ENCODE data around the gene KCNJ8.

Gene KCNJ8

GRCh38 chr12:21764950-21765349 lies 9.6 kb downstream of the KCNJ8 start:
- H3K9ac ChIP-seq: no peak overlapping the region
- H3K27me3 ChIP-seq: no peaks in the 10 kb centered on the region
- H3K4me2 ChIP-seq: no peak overlapping the region
- no peaks in the 10 kb centered on the region for H3K4me1 ChIP-seq
- no peaks in the 10 kb centered on the region for H4K20me1 ChIP-seq
- H3K9me3 ChIP-seq: no peaks in the 10 kb centered on the region
- TF ChIP-seq Cebpa-rat (IDR thresholded peaks at IDR 0.05): no peak
- H3K27ac ChIP-seq: no peak overlapping the region
- H3K4me3 ChIP-seq: no peak overlapping the region
- H3K36me3 ChIP-seq: no peaks in the 10 kb centered on the region

- H3K9ac ChIP-seq: no peak overlapping the region
These were observed 10.4 kb downstream of the KCNJ8 start for GRCh38 chr12:21764065-21764464.

GRCh38 chr12:21763531-21763930 lies 11.0 kb downstream of the KCNJ8 start:
- Histone ChIP-seq H3K36me3 (no peaks in the 10 kb centered on the region), H3K9me3 (no peaks in the 10 kb centered on the region), H3K9ac (no peak overlapping the region), H4K20me1 (no peaks in the 10 kb centered on the region), H3K4me1 (no peaks in the 10 kb centered on the region), H3K27me3 (no peaks in the 10 kb centered on the region), H3K4me3 (no peak overlapping the region), H3K4me2 (no peak overlapping the region), H3K27ac (no peak overlapping the region)
- no peak for TF ChIP-seq Cebpa-rat (IDR thresholded peaks at IDR 0.05)

More at GRCh38 chr12:21764065-21764464, 10.4 kb downstream of the KCNJ8 start:
- no peaks in the 10 kb centered on the region for H3K36me3 ChIP-seq
- H4K20me1 ChIP-seq: no peaks in the 10 kb centered on the region
- H3K4me3 ChIP-seq: no peak overlapping the region
- no peaks in the 10 kb centered on the region for H3K9me3 ChIP-seq
- H3K4me1 ChIP-seq: no peaks in the 10 kb centered on the region
- no peak overlapping the region for H3K4me2 ChIP-seq
- H3K27ac ChIP-seq: no peak overlapping the region
- H3K27me3 ChIP-seq: no peaks in the 10 kb centered on the region
- TF ChIP-seq Cebpa-rat (IDR thresholded peaks at IDR 0.05): no peak

GRCh38 chr12:21759737-21760136 lies 14.8 kb downstream of the KCNJ8 start:
- Histone ChIP-seq H3K4me2 (no peak overlapping the region), H3K4me1 (no peaks in the 10 kb centered on the region), H3K4me3 (no peak overlapping the region), H4K20me1 (no peaks in the 10 kb centered on the region), H3K9ac (no peak overlapping the region), H3K9me3 (no peaks in the 10 kb centered on the region), H3K36me3 (no peaks in the 10 kb centered on the region), H3K27me3 (no peaks in the 10 kb centered on the region), H3K27ac (no peak overlapping the region)
- no peak for TF ChIP-seq Cebpa-rat (IDR thresholded peaks at IDR 0.05)

GRCh38 chr12:21757735-21758134 lies 16.8 kb downstream of the KCNJ8 start:
- H3K4me2 ChIP-seq: no peak overlapping the region
- H3K4me3 ChIP-seq: no peak overlapping the region
- no peaks in the 10 kb centered on the region for H3K9me3 ChIP-seq
- H3K9ac ChIP-seq: no peak overlapping the region
- H3K27ac ChIP-seq: no peak overlapping the region
- no peaks in the 10 kb centered on the region for H3K27me3 ChIP-seq
- H3K4me1 ChIP-seq: no peaks in the 10 kb centered on the region
- no peak for TF ChIP-seq Cebpa-rat (IDR thresholded peaks at IDR 0.05)
- no peaks in the 10 kb centered on the region for H4K20me1 ChIP-seq
- H3K36me3 ChIP-seq: no peaks in the 10 kb centered on the region

- no peaks in the 10 kb centered on the region for H3K36me3 ChIP-seq
- no peaks in the 10 kb centered on the region for H3K4me1 ChIP-seq
- H3K9ac ChIP-seq: no peak overlapping the region
- no peak overlapping the region for H3K27ac ChIP-seq
- no peaks in the 10 kb centered on the region for H3K27me3 ChIP-seq
- no peaks in the 10 kb centered on the region for H3K9me3 ChIP-seq
- TF ChIP-seq Cebpa-rat (IDR thresholded peaks at IDR 0.05): no peak
- no peak overlapping the region for H3K4me3 ChIP-seq
- H3K4me2 ChIP-seq: no peak overlapping the region
- no peaks in the 10 kb centered on the region for H4K20me1 ChIP-seq
These were observed 17.8 kb downstream of the KCNJ8 start for GRCh38 chr12:21756699-21757098.

GRCh38 chr12:21751517-21751916 lies 23.0 kb downstream of the KCNJ8 start:
- Histone ChIP-seq H3K9me3 (no peaks in the 10 kb centered on the region), H3K9ac (no peak overlapping the region), H3K4me1 (no peaks in the 10 kb centered on the region), H3K4me2 (no peak overlapping the region), H3K4me3 (no peak overlapping the region), H3K27me3 (no peaks in the 10 kb centered on the region), H4K20me1 (no peaks in the 10 kb centered on the region), H3K27ac (no peak overlapping the region), H3K36me3 (no peaks in the 10 kb centered on the region)
- no peak for TF ChIP-seq Cebpa-rat (IDR thresholded peaks at IDR 0.05)

- no peak for TF ChIP-seq Cebpa-rat (IDR thresholded peaks at IDR 0.05)
- H3K9me3 ChIP-seq: no peaks in the 10 kb centered on the region
- H3K4me3 ChIP-seq: no peak overlapping the region
- no peak overlapping the region for H3K4me2 ChIP-seq
- H3K36me3 ChIP-seq: no peaks in the 10 kb centered on the region
- no peaks in the 10 kb centered on the region for H4K20me1 ChIP-seq
- H3K4me1 ChIP-seq: no peaks in the 10 kb centered on the region
- H3K27me3 ChIP-seq: no peaks in the 10 kb centered on the region
- no peak overlapping the region for H3K27ac ChIP-seq
- H3K9ac ChIP-seq: no peak overlapping the region
These were observed 29.2 kb downstream of the KCNJ8 start for GRCh38 chr12:21745258-21745657.

- H3K27ac ChIP-seq: no peak overlapping the region
These were observed 43.4 kb downstream of the KCNJ8 start for GRCh38 chr12:21731144-21731543.

GRCh38 chr12:21725731-21726130 lies 48.8 kb downstream of the KCNJ8 start:
- Histone ChIP-seq H3K4me1 (no peaks in the 10 kb centered on the region), H4K20me1 (no peaks in the 10 kb centered on the region), H3K9me3 (no peaks in the 10 kb centered on the region), H3K27ac (no peak overlapping the region), H3K9ac (no peak overlapping the region), H3K36me3 (no peaks in the 10 kb centered on the region), H3K4me2 (no peak overlapping the region), H3K4me3 (no peak overlapping the region), H3K27me3 (no peaks in the 10 kb centered on the region)
- no peak for TF ChIP-seq Cebpa-rat (IDR thresholded peaks at IDR 0.05)

More at GRCh38 chr12:21731144-21731543, 43.4 kb downstream of the KCNJ8 start:
- no peak for TF ChIP-seq Cebpa-rat (IDR thresholded peaks at IDR 0.05)
- H3K9me3 ChIP-seq: no peaks in the 10 kb centered on the region; the same call in 1 of the 2 replicates
- H3K4me2 ChIP-seq: no peak overlapping the region
- H3K36me3 ChIP-seq: no peaks in the 10 kb centered on the region
- no peak overlapping the region for H3K4me3 ChIP-seq
- no peak overlapping the region for H3K9ac ChIP-seq
- no peaks in the 10 kb centered on the region for H3K27me3 ChIP-seq
- H4K20me1 ChIP-seq: no peaks in the 10 kb centered on the region
- H3K4me1 ChIP-seq: no peaks in the 10 kb centered on the region

- Histone ChIP-seq H3K4me2 (no peak overlapping the region), H3K27me3 (no peaks in the 10 kb centered on the region), H3K9ac (no peak overlapping the region), H4K20me1 (no peaks in the 10 kb centered on the region), H3K27ac (no peak overlapping the region), H3K9me3 (no peaks in the 10 kb centered on the region), H3K4me1 (no peaks in the 10 kb centered on the region), H3K4me3 (no peak overlapping the region), H3K36me3 (no peaks in the 10 kb centered on the region)
- no peak for TF ChIP-seq Cebpa-rat (IDR thresholded peaks at IDR 0.05)
These were observed 55.4 kb downstream of the KCNJ8 start for GRCh38 chr12:21718944-21719650.
